Naive B cell (primary cell): ENCODE measurements around the gene PRAC2. TPM values are rescaled to one million over a fixed set of nuclear protein-coding genes. Genes with fewer than 3 reads are reported as not detected.
"Not testable (repeated sequence)": the region's sequence is repeated elsewhere in the genome, so short reads cannot be mapped to it uniquely, and the experiment has no call there.

ENCODE experiments used
- ATAC-seq, 2 donors: fragments of 150-1000 bp; cut with Tn5 transposase; 2 replicates each; pipeline ENCODE4 v1.10.0; 2021; ENCODE audit warnings: low read depth in 2 of 2, mild to moderate bottlenecking in 2 of 2, moderate library complexity in 2 of 2
- DNase-seq: peaks from one replicate; pipeline ENCODE4 v3.0.0; 2022
- H3K27ac Mint-ChIP-seq, 6 donors: one replicate each; pipeline ENCODE4 v1.8.0; 2020 to 2022; ENCODE audit warnings: mild to moderate bottlenecking in 6 of 6, mixed read lengths in 6 of 6, moderate library complexity in 5 of 6, inconsistent platforms in 2 of 6
- H3K27me3 Mint-ChIP-seq, 3 donors: one replicate each; pipeline ENCODE4 v1.8.0; 2021 to 2022; ENCODE audit warnings: mixed read lengths in 3 of 3, mild to moderate bottlenecking in 1 of 3
- H3K36me3 Mint-ChIP-seq, 2 donors: one replicate each; pipeline ENCODE4 v1.8.0; 2020 to 2022; ENCODE audit warnings: mixed read lengths in 2 of 2, inconsistent platforms in 1 of 2, mild to moderate bottlenecking in 1 of 2
- H3K4me1 Mint-ChIP-seq, 3 donors: one replicate each; pipeline ENCODE4 v1.8.0; 2020 to 2022; ENCODE audit warnings: mixed read lengths in 3 of 3, inconsistent platforms in 1 of 3, mild to moderate bottlenecking in 1 of 3, moderate library complexity in 1 of 3
- H3K4me3 Mint-ChIP-seq, 8 donors: one replicate each; pipeline ENCODE4 v1.8.0; 2020 to 2022; ENCODE audit warnings: mild to moderate bottlenecking in 8 of 8, mixed read lengths in 8 of 8, moderate library complexity in 8 of 8, inconsistent platforms in 2 of 8
- H3K9me3 Mint-ChIP-seq, 7 donors: one replicate each; pipeline ENCODE4 v1.8.0; 2020 to 2022; ENCODE audit warnings: mixed read lengths in 7 of 7, mild to moderate bottlenecking in 5 of 7, inconsistent platforms in 2 of 7, moderate library complexity in 1 of 7
- polyA plus RNA-seq, 6 donors: library from polyadenylated mRNA; unstranded; fragments of 300-500 nt; fragmentation: Illumina TruSeq; gene quantifications; one replicate each; pipeline ENCODE4 v1.2.3, GENCODE V29; 2021; ENCODE audit warnings: low read depth in 6 of 6

PRAC2 gene
- polyA plus RNA-seq, 6 donors from 2014 or later: not detected

DNA sequence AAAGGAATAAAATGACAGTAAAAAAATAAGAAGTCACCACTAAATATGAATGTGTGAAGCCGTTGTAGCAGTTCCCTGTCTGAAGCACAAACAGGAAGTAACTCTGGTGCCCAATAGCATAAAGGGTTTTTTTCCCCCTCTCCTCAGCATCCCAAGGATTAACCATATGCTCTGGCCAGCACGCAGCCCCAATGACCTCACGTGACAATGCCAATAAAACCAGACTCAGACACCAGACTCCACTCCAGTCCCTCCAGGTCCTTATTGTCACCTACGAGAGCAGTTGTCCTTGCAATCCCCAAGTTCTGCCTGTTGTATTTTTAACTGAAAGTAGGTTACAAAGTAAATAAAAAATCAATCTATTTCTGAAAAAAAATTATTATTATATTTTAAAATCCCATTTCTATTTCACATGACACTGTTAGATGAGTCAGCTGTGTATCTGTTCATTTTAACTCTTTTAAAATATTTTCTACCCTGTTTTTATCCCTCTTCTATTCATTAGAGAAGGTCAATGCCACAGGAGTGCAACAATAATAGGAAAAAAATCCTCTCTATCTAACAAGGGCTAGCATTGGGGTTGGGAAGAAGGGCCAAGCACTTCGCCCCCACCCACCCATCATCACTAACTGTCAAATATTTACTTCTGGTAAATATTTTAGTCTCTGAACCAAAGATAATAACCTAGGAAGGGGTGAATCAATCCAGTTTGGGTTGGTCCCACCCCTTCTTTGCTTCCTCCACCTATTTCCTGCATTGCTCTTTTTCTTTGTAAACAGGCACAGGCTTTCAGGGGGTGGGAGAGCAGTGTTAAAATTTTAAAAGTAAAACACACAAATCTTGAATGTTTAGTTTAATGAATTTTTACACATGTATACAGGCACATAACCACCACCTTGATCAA lies 7.2 kb upstream of the PRAC2 start:
- H3K36me3 Mint-ChIP-seq: peaks cover 6 to 8% of the 10 kb centered on the region in 2 donors
- H3K9me3 Mint-ChIP-seq: peaks cover 3 to 21% (median 7%) of the 10 kb centered on the region in 7 donors
- H3K27ac Mint-ChIP-seq: no peak overlapping the region
- H3K4me3 Mint-ChIP-seq: peak overlapping the region in 1 of 8 donors; percentile 57
- DNase-seq: no peak
- H3K4me1 Mint-ChIP-seq: peaks cover 9 to 22% (median 14%) of the 10 kb centered on the region in 3 donors
- no peak for ATAC-seq
- H3K27me3 Mint-ChIP-seq: peaks cover 41 to 67% (median 58%) of the 10 kb centered on the region in 3 donors

GRCh38 chr17:48716549-48716948 lies 6.4 kb upstream of the PRAC2 start:
- Mint-ChIP-seq H3K4me3 (peak overlapping the region in 1 of 8 donors; percentile 57), H3K4me1 (peaks cover 9 to 24% (median 16%) of the 10 kb centered on the region in 3 donors), H3K9me3 (peaks cover 3 to 23% (median 8%) of the 10 kb centered on the region in 7 donors), H3K36me3 (peaks cover 6 to 11% of the 10 kb centered on the region in 2 donors), H3K27me3 (peaks cover 40 to 64% (median 58%) of the 10 kb centered on the region in 3 donors)
- DNase-seq, ATAC-seq, H3K27ac Mint-ChIP-seq: not testable (repeated sequence)

GRCh38 chr17:48717367-48718226 lies 5.4 kb upstream of the PRAC2 start:
- Mint-ChIP-seq H3K9me3 (peaks cover 3 to 23% (median 9%) of the 10 kb centered on the region in 7 donors), H3K4me1 (peaks cover 9 to 26% (median 17%) of the 10 kb centered on the region in 3 donors), H3K27me3 (peaks cover 45 to 68% (median 65%) of the 10 kb centered on the region in 3 donors), H3K27ac (peak overlapping the region in 5 of 6 donors; percentile 47 to 91 (median 73)), H3K36me3 (peaks cover 6 to 11% of the 10 kb centered on the region in 2 donors), H3K4me3 (peak overlapping the region in 3 of 8 donors; percentile 20 to 61 (median 34))
- DNase-seq (no peak), ATAC-seq (no peak)

DNA sequence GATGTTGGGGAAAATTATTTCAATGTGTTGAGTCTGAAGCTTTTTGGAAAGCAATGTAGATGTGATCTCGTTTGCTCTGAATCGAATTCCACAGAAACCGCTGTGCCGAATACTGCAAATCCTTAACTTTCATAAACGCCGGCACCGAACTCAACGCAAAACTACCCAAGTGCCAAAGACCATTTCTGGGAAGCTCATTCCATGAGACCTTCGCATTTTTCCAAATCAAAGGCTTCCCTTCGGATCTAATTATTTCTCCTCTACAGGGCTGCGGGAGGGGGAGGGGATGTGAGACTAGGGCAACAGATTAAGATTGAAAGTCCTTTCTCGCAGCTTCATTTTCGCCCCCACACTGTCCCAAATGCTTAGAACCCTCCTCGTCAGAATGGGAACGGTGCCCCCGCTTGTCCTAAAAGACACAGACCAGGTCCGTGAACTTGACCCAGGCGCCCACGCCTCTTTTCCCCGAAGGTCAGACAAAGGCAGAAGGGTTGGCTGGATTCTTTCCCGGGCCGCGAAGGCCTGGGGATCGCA lies 4.7 kb upstream of the PRAC2 start:
- Mint-ChIP-seq H3K36me3 (peaks cover 6 to 11% of the 10 kb centered on the region in 2 donors), H3K27ac (peak overlapping the region in 5 of 6 donors; percentile 73 to 96 (median 90)), H3K4me3 (peak overlapping the region; percentile 17 to 79 (median 64)), H3K4me1 (peaks cover 9 to 33% (median 24%) of the 10 kb centered on the region in 3 donors), H3K9me3 (peaks cover 3 to 23% (median 9%) of the 10 kb centered on the region in 7 donors), H3K27me3 (peaks cover 44 to 70% (median 65%) of the 10 kb centered on the region in 3 donors)
- ATAC-seq (no peak), DNase-seq (no peak)

DNA sequence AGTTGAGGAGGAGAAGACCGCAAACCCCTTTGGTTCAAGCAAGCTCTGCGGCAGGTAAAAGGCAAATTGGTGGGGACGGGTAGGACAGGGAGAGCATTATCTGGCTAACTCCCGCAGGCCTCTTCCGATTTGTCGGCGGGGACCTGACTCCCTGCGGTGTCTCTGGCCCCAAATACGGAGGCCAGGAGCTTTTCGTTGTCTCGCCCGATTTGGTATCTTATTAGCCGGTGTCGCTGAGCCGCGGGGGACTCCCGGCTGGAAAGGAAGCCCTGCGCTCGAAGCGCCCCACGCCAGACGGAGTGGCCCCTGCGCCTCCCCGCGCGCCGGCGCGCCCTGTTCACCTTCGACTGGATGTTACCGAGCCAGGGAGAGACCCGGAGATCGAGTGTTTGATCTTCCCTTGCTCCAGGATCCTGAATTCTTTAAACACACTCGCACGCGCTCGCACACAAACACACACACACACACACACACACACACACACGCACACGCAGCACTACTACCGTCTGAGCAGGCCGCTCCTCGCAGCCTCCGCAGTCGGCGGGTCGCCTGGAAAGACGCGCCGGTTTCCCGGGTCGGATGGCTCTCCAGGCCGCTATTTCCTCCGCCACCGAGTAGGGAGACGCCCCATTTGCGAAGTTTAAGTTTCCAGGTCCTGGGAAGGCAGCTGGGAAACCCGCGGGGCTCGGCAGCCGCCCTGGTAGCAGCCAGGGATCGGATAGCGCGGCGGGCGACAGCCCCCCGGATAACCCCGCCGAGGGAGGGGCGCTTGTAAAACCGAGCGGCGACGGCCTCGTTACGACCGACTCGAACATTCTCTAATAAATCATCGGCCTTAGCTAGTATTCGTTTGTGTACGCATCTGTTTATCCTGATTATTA lies 4.0 kb upstream of the PRAC2 start:
- Mint-ChIP-seq H3K9me3 (peaks cover 3 to 26% (median 9%) of the 10 kb centered on the region in 7 donors), H3K27me3 (peaks cover 49 to 72% (median 71%) of the 10 kb centered on the region in 3 donors), H3K4me1 (peaks cover 11 to 40% (median 31%) of the 10 kb centered on the region in 3 donors), H3K36me3 (peaks cover 6 to 11% of the 10 kb centered on the region in 2 donors), H3K4me3 (peak overlapping the region; percentile 49 to 79 (median 69)), H3K27ac (peak overlapping the region in 5 of 6 donors; percentile 73 to 96 (median 92))
- no peak for DNase-seq
- no peak for ATAC-seq

- Mint-ChIP-seq H3K27ac (peak overlapping the region in 3 of 6 donors; percentile 73 to 97 (median 96)), H3K4me3 (peak overlapping the region in 7 of 8 donors; percentile 35 to 74 (median 68)), H3K4me1 (peaks cover 18 to 47% (median 38%) of the 10 kb centered on the region in 3 donors), H3K36me3 (peaks cover 6 to 11% of the 10 kb centered on the region in 2 donors), H3K27me3 (peaks cover 56 to 74% (median 73%) of the 10 kb centered on the region in 3 donors), H3K9me3 (peaks cover 3 to 28% (median 9%) of the 10 kb centered on the region in 7 donors)
- DNase-seq: no peak
- ATAC-seq: no peak
Measured at GRCh38 chr17:48719642-48720265, 3.2 kb upstream of the PRAC2 start.

DNA sequence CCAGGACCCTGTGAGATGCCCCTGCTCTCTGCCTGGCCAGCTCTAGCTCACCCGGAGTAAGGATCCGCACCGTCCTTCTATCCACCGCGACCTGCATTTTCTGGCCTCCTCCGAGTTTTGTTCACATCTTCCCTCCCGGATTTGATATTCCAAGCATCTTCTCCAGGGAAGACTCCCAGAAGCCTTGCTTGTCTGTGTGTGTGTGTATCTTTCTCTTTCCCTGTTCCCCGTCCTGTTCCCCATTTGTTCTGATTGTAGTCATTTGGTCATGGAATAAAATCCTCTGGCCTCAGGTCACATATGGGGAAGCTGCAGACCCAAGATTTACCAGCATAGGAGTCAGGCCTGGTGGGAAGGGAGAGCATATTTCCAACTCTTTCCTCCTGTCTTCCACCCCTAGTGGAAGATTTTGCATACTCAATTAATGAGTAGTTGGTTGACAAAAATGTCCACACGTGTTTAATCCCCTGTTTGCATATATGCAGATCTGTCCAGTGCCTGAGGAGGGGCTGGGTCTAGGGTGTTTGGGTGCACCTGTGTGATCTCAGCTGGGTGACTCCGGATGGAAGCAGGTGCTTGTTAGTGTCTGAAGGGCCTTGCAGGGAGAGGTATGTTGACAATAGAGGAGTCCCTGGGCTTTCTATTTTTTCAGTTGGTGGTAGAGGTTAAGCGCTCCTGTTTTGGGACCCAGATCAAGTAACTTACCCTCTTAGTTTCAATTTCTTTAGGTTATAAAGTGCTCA lies 2.5 kb upstream of the PRAC2 start:
- Mint-ChIP-seq H3K27me3 (peaks cover 63 to 80% (median 77%) of the 10 kb centered on the region in 3 donors), H3K27ac (peak overlapping the region in 4 of 6 donors; percentile 73 to 97 (median 94)), H3K4me3 (peak overlapping the region in 7 of 8 donors; percentile 25 to 65 (median 55)), H3K36me3 (peaks cover 6 to 11% of the 10 kb centered on the region in 2 donors), H3K9me3 (peaks cover 3 to 28% (median 9%) of the 10 kb centered on the region in 7 donors), H3K4me1 (peaks cover 22 to 53% (median 45%) of the 10 kb centered on the region in 3 donors)
- DNase-seq (no peak), ATAC-seq (no peak)

DNA sequence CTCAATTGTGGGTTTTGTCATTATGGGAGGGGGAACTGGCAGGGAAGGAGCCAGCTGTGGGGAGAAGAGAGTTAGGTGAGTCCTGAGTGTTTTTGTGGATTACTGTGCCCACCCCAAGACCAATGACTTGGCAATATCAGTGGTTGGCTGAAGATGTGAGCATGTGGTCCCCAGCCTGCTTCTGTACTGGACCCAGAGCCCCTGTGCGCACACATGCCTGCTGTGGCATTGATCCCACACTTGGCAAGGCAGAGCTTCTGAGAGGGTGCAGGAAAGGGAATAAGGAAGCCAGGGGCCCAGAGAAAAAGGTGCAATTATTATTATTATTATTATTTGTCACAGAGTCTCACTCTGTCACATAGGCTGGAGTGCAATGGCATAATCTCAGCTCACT lies 2.0 kb upstream of the PRAC2 start:
- DNase-seq (no peak), ATAC-seq (no peak)
- Mint-ChIP-seq H3K4me3 (peak overlapping the region in 1 of 8 donors; percentile 61), H3K9me3 (peaks cover 3 to 32% (median 9%) of the 10 kb centered on the region in 7 donors), H3K27ac (peak overlapping the region in 3 of 6 donors; percentile 23 to 97 (median 73)), H3K36me3 (peaks cover 6 to 11% of the 10 kb centered on the region in 2 donors), H3K4me1 (peaks cover 22 to 59% (median 45%) of the 10 kb centered on the region in 3 donors), H3K27me3 (peaks cover 69 to 83% (median 80%) of the 10 kb centered on the region in 3 donors)

- Mint-ChIP-seq H3K4me3 (peak within 1 kb of the TSS; percentile 19 to 87 (median 69)), H3K36me3 (peaks cover 6 to 11% of the 10 kb centered on the region in 2 donors), H3K4me1 (peaks cover 26 to 63% (median 53%) of the 10 kb centered on the region in 3 donors), H3K27ac (peak within 1 kb of the TSS in 4 of 6 donors; percentile 76 to 97 (median 92)), H3K9me3 (peaks cover 3 to 38% (median 9%) of the 10 kb centered on the region in 7 donors), H3K27me3 (peaks cover 82 to 95% (median 83%) of the 10 kb centered on the region in 3 donors)
- ATAC-seq (no peak), DNase-seq (no peak)
Measured at GRCh38 chr17:48722201-48722907, 631 bp upstream of the PRAC2 start, which contains the start of gene PRAC1. PRAC1 (minus strand) TSS chr17:48722518; CDS start chr17:48722392, 126 bp downstream.
